HG03175 (cell line): Measurements from ENCODE around the gene SOCS1.

Experiments used
- ATAC-seq: cut with Tn5 transposase; IDR thresholded peaks from one replicate; pipeline ENCODE4 v1.9.1; 2021; ENCODE audit warnings: mild to moderate bottlenecking, moderate library complexity; ENCODE audit not compliant: unreplicated experiment

Gene SOCS1

DNA sequence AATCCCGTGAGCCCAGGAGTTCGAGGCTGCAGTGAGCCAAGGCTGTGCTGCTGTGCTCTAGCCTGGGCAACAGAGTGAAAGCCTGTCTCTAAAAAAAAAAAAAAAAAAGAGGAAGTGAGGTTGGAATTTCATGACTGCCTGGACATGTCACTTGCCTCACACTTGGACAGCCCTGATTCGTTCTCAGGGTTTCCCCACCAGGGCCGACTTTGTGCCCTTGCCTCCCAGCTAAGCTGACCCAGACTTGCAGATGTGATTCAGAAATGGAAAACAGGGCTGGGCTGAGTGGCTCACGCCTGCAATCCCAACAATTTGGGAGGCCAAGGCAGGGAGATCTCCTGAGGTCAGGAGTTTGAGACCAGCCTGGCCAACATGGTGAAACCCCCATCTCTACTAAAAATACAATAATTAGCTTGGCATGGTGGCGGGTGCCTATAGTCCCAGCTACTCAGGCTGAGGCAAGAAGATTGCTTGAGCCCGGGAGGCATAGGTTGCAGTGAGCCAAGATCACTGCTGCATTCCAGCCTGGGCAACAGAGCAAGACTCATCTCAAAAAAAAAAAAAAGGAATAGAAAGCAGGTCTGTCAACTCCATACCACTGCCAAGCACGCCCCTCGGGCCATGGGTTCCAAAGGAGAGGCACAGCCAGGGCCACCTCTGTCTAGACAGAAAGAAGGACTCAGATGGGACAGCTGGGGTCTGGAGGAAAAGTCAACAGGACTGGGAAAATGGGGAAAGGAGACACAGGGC, 46.9 kb downstream of the SOCS1 start:
- no peak for ATAC-seq

DNA sequence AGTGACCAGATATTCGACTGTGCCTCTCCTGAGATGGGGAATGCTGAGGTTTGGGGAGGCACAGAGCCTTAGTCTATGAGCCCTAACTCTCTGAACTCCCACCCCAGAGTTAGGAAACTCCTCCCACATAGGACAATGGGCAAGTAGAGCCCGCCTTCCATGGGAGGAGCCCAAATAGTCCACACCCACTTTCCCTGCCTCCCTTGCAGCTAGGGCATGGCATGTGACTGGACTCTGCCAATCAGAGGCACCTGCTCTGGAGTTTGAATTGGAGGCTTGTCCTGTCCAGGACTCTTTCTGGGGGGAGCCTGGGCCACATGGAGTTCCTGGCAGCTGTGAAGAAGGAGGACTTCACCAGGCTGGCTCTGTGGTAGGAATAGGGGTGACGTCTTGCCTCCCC, 48.4 kb downstream of the SOCS1 start:
- ATAC-seq = no peak

GRCh38 chr16:11205754-11206581, 50.0 kb downstream of the SOCS1 start:
- ATAC-seq = no peak

DNA sequence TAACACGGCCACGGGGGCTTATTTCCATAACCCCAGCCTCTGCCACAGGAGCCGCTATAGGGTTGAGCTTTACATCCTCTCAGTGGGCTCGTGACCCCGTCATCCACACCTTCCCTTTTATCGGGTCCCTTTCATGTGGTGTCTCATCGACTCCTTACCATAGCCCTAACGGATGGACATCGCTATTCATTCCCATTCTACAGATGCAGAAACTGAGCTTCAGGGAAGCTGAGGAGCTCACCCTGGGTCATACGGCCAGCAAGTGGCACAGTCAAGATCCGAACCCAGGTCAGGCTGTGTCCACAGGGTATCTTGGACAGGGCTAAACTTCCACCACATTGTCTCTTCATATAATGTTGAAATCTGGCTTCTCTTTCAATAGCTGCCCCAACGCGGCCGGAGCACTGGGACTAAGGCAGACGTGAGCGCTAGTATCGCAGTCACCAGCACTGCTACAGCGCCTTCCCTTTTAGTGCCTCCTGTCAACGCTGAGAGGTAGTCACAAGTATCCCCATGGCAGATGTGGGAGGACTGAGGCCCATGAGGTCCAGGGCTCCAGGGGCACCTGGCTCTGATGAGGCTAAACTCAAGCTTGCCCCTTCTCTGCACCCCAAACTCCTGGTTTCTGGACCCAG, 50.8 kb downstream of the SOCS1 start:
- no peak for ATAC-seq

DNA sequence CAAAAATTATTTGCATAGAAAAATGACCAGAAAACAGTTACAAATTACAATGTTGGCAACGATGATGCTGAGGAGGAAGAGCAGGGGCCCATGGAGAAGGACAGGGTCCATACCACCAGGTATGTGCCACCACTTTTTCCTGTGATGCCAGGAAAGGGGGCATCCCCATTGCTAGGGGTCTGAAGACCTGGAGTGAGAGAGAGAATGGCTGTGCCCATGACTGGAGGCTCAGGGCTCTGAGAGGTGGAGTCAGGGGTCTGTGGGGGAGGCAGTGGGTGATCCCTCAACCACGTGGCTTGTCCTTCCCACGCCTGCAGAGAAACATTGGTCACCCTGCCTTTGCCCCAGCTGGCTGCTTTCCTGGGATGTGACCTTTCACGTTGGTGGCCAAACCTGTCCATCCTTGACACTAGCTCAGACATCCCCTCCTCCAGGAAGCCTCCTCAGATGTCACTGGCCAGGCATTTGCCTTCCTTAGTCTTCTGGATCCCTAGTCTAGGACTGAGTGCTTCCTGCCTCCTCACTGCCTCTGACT, 51.4 kb downstream of the SOCS1 start:
- ATAC-seq = no peak
